ENCODE data around the gene ANXA2.
A peak's percentile ranks its signal among the peaks of the same experiment; 100 is the strongest.
"Not testable (repeated sequence)": the region's sequence is repeated elsewhere in the genome, so short reads cannot be mapped to it uniquely, and the experiment has no call there.

ANXA2 gene

GRCh38 chr15:60410350-60410749, 12.6 kb upstream of the ANXA2 start:
- DNase-seq (ENCODE audit: low read depth): not testable (repeated sequence)

DNA sequence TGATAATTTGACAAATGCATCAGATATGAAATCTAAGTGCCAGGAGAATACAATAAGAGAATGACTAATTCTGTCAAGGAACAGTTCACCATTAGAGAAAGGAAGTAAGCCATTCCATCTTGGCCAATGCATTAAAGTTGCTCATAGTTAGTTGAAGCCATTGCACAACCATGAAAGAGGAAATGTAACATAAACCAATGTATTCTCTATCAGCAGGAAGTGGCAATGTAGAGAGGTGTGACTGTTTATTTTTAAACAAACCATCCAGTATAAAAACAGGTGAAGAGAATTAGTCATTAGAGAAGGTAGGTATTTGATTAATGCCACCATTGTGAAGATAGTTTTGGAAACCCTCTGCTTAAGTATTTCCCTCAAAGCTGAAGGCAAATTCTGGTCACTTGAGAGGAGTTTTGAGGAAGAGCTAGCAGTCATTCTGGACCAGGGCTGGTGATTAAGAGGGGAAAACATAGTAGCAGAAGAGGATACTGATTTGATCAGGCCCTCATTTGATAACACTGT, 10.7 kb upstream of the ANXA2 start:
- no peak for DNase-seq (ENCODE audit: low read depth)

DNA sequence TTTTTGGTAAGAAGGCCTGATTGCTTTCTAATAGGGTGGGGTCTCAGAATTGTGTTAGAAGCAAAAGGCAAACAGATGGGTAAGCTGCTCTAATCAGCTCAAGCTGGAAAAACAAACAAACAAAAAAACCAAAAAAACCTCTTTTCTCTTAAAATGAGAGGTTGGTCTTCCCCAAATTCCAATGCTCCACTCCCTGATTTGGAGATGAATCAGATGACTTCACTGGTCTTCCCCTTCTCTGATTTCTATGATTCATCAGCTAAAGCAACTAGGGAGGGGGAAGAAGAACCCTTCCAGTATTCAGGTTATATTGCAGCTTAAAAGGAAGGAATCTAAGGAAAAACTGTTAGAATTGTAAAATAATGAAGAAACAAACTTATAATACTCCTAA, 9.6 kb upstream of the ANXA2 start:
- no peak for DNase-seq (ENCODE audit: low read depth)

DNA sequence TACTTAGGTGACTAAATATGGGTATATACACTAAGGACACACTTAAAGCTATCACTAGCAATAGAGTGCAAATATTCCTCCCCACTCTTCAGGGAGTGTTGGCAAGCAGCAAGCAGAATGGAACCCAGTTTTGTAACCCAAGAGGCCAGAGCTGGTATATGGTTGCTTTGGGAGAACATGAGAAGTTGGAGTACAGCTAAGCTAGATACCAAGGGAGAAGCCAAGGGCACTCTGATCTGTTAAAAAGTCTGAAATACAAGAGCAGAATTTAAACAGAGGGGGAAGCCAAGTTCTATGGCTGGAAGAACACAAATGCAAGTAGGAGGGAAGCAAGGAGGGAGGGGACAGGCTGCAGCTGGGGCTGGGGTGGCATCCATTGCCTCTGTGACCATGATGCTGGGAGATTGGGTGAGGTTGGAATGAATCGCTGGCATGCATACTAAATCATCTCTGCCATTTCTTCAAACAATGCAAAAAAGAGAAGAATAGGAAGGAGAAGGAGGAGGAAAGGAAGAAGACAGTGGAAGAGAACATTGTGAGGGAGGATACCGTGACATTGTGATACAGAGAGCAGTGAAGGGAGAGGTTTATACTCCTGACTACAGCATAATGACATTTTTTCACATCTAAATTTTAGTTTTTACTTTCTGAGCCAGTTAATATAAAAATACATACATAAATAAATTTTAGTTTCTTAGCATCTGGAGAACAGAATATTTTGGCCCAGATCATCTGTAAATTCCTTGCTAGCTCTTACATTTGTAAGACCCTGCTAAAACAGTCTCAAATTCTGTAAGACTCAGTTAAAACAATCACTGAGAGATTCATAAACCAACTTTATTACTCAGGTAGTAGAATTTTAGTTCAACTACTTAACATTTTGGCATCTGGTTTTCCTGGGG, 9.0 kb upstream of the ANXA2 start:
- no peak for DNase-seq (ENCODE audit: low read depth)

DNA sequence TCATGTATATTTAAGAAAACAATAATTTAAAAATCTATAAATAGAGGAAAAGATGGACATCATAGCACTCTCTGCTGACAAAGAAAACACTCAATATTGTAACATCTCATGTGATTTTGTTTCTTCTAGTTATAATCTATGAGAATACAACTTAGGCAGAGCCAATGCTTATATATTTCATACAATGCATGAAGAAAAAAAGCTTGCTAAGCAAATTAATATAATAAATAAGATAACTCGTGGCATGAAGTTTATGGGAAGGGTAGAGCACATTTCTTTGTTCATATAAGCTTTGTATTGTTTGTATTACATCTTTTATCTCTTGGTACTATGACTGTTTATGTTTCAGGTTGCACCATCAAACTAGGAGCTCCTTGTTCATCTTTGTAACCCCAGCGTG, 7.6 kb upstream of the ANXA2 start:
- DNase-seq (ENCODE audit: low read depth): no peak

- not testable (repeated sequence) for DNase-seq (ENCODE audit: low read depth)
These were observed 6.6 kb upstream of the ANXA2 start for GRCh38 chr15:60404351-60404750.

GRCh38 chr15:60400944-60401343, 3.2 kb upstream of the ANXA2 start:
- DNase-seq (ENCODE audit: low read depth): no peak

GRCh38 chr15:60399931-60400330, 2.1 kb upstream of the ANXA2 start:
- DNase-seq (ENCODE audit: low read depth): no peak

GRCh38 chr15:60399246-60399915, 1.6 kb upstream of the ANXA2 start:
- DNase-seq (ENCODE audit: low read depth): no peak

GRCh38 chr15:60396958-60397771, 621 bp downstream of the ANXA2 start:
- DNase-seq (ENCODE audit: low read depth): peak; percentile 19

DNA sequence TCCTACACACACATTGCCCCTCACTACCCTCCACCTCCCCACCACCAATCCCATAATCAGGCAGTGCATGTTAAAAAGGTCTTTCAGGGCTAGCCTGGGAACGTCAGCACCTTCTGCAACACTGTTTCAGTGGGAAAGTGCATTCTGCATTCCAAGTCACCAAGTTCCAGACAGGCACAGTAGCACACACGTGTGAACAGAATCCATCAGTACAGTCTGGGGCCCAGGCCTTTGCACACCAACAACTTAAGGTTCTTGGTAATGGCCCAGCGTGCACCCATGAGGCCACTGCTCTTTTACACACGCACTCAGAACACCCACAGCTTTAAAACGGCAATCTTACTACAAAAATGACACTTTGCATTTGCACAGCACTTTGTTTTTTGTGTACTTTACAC, 1.2 kb downstream of the ANXA2 start:
- DNase-seq (ENCODE audit: low read depth): no peak

DNA sequence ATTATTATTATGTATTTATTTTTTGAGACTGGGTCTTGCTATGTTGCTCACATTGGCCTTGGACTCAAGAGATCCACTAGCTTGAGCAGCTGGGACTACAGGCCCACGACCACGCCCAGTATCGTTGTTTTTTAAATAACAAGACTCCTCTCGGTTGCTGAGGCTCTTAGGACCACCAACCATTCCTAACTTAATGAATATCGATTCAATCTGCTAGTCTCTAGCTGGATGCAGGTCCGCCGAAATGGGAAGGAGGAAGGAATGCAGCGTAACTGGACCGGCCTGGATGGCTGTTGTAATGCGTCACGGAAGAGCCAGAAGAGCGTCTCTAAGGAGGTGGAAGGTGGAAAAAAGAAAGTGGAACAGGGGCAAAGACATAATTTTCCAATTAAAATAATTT, 1.7 kb downstream of the ANXA2 start:
- DNase-seq (ENCODE audit: low read depth): no peak

DNA sequence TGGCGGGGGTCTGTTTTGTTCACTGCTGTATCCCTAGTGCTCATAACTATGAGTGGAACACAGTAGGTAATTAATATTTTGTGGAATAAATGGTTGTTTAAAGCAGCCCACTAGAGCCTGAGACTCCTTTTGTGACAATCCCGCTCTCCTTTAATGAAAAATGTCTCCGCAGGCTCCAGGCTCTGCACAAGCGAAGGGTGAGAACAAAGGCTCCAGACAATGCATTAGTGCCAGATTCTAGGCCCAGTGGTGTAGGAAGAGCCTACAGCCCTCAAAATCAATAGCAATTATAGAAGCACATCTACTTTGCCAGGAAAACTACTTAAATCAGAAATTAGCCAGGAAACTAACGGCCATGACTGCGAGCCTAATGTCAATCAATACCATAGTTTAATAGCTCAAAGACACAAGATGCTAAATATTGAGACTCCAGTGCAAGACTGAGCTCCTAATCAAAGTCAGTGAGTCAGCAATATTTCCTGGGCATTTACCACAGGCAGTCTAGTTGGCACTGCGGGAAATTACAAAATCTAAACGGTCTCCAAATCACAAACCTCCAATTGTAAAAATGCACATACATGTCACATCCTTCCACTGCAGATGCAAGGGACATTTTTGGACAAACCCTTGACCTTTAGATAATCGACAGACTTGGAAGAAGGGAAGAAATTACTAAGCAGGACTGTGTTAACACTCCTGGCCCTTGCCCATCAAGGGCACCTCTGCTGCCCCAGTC, 2.3 kb downstream of the ANXA2 start:
- no peak for DNase-seq (ENCODE audit: low read depth)

DNA sequence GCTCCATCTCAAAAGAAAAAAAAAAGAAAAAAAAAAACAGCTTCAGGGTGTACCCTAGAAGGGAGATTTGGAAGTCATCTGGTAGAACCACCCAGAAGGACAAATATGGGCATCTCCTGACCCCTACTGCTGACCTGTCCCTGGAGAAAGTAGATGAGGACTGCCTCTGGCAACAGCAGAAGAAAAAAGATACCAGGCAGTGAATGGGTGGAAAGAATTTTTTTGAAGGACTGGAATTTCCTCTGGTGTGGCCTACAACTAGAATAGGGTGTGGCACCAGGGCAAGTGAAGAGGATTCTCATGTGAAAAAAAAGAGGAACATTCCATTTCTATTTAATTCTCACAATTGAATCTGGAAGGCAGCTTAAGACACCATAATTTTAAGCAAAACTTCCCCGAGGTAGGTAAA, 3.1 kb downstream of the ANXA2 start:
- no peak for DNase-seq (ENCODE audit: low read depth)

DNA sequence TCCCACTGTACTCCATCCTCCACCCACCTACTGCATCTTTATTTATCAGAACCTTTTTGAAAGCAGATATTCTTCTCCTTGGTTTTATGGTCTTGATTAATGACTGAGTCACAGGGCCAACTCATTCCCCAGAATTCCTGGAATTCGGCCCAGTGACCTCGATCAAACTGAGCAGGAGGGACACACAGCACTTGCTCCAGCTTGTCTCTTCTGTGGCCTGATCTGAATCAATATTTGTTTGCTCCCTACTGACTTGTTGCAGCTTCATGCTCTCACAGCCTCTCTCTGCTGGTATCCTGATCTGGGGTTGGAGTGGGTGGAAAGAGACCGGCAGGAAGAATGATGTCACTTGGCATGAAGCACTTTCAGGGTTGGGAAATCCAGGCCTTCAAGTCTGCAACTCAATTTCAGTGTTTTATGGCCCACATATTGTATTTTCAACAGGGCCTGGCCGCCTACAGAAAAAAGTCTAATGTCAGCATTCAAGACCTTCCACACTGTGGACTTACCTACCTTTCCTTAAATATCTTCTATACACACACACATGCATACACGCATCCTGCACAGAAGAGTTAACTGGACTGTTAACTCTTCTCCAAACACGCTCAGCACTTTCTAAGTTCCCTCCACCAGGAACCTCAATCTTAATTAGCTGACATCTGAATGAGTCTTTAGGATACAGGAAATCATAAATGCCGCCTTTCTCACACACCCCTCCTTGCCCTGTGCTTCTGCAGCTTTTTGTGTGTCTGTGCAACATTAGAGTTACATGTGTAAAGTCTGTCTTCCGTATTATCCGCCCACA, 4.6 kb downstream of the ANXA2 start:
- DNase-seq (ENCODE audit: low read depth): no peak

DNA sequence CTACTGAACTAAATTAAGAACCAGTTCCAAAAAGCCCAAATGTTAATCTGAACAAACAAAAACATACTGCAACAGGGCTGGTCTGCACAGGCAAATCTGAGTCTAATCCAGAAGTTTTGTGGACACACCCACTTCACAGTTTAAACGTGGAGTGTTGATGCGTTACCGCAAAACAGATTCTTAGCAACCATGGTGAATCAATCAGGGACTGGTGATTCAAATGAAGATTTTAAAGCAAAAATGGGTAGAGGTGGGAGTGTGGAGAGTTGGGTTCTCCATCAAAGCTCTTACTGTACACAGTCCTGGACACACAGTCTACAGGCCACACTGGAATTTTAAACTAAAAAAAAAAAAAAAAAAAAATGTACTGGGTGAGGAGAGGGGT, 5.2 kb downstream of the ANXA2 start:
- no peak for DNase-seq (ENCODE audit: low read depth)

- no peak for DNase-seq (ENCODE audit: low read depth)
These were observed 6.0 kb downstream of the ANXA2 start for GRCh38 chr15:60391722-60392315.

DNA sequence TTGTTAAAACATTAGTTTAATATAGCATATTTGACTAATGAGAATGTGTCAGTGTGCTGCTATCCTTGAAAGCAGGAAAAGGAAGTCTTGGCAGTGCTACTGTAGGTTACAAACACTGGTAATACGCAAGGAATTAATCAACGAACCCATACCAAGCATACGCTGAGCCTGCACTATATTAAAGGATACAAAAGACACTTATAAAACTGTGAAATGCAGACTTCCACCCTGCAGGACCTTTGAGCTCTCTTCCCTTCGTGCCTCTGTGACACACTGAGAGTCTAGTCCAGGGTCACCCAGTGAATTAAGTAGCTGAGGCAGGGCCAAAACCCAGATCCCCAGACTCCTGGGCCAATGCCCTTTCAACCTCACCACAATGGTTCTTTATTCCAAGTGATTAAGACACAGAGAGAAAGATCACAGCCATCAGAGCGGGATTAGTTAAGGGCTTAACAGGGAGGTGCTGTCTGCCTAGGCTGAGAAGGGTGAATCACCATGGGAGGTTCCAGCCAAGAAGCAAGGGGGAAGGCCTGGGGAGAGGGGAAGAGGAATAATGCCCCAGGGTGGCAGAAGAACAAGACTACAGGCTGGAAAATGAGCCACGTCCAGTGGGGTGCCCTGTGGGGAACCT, 6.8 kb downstream of the ANXA2 start:
- DNase-seq (ENCODE audit: low read depth): no peak

GRCh38 chr15:60390231-60390630, 7.6 kb downstream of the ANXA2 start:
- DNase-seq (ENCODE audit: low read depth): no peak

Data from activated T-cell treated with anti-CD3 and anti-CD28 coated beads for 1 hour (primary cell).